Measurements from ENCODE around the gene PARP1. TPM values are rescaled to one million over a fixed set of nuclear protein-coding genes. Genes with fewer than 3 reads are reported as not detected.
A peak's percentile ranks its signal among the peaks of the same experiment; 100 is the strongest.
"Not testable (repeated sequence)": the region's sequence is repeated elsewhere in the genome, so short reads cannot be mapped to it uniquely, and the experiment has no call there.

The PARP1 gene
- total RNA-seq = 75.8 TPM

- DNase-seq (ENCODE audit: low spot score) = peak; percentile 87
Observed at GRCh38 chr1:226407497-226408284, at the start of gene PARP1. Gene PARP1, minus strand, starts transcription at chr1:226408093. Its CDS starts 164 bp downstream, at chr1:226407929.

GRCh38 chr1:226457307-226457712 lies 49.4 kb upstream of the PARP1 start:
- no peak for DNase-seq (ENCODE audit: low spot score)

- DNase-seq (ENCODE audit: low spot score) = no peak
Observed at GRCh38 chr1:226455843-226456242, 48.0 kb upstream of the PARP1 start.

GRCh38 chr1:226454349-226454748 lies 46.5 kb upstream of the PARP1 start:
- DNase-seq (ENCODE audit: low spot score) = no peak

- DNase-seq (ENCODE audit: low spot score) = no peak
Observed at GRCh38 chr1:226453015-226453704, 45.3 kb upstream of the PARP1 start.

- no peak for DNase-seq (ENCODE audit: low spot score)
Observed at GRCh38 chr1:226450688-226451087, 42.8 kb upstream of the PARP1 start.

GRCh38 chr1:226449823-226450222 lies 41.9 kb upstream of the PARP1 start:
- no peak for DNase-seq (ENCODE audit: low spot score)

- no peak for DNase-seq (ENCODE audit: low spot score)
Observed at GRCh38 chr1:226447932-226448665, 40.2 kb upstream of the PARP1 start.

- no peak for DNase-seq (ENCODE audit: low spot score)
Observed at GRCh38 chr1:226446094-226446493, 38.2 kb upstream of the PARP1 start.

GRCh38 chr1:226444901-226445300 lies 37.0 kb upstream of the PARP1 start:
- no peak for DNase-seq (ENCODE audit: low spot score)

- no peak for DNase-seq (ENCODE audit: low spot score)
Observed at GRCh38 chr1:226443439-226443838, 35.5 kb upstream of the PARP1 start.

GRCh38 chr1:226443033-226443432 lies 35.1 kb upstream of the PARP1 start:
- no peak for DNase-seq (ENCODE audit: low spot score)

GRCh38 chr1:226441629-226442028 lies 33.7 kb upstream of the PARP1 start:
- DNase-seq (ENCODE audit: low spot score) = no peak

GRCh38 chr1:226440512-226440911 lies 32.6 kb upstream of the PARP1 start:
- DNase-seq (ENCODE audit: low spot score) = no peak

- no peak for DNase-seq (ENCODE audit: low spot score)
Observed at GRCh38 chr1:226438007-226438406, 30.1 kb upstream of the PARP1 start.

- no peak for DNase-seq (ENCODE audit: low spot score)
Observed at GRCh38 chr1:226436855-226437491, 29.1 kb upstream of the PARP1 start.

- DNase-seq (ENCODE audit: low spot score) = no peak
Observed at GRCh38 chr1:226436472-226436854, 28.6 kb upstream of the PARP1 start.

- no peak for DNase-seq (ENCODE audit: low spot score)
Observed at GRCh38 chr1:226433341-226433720, 25.4 kb upstream of the PARP1 start.

- DNase-seq (ENCODE audit: low spot score) = no peak
Observed at GRCh38 chr1:226432586-226433340, 24.9 kb upstream of the PARP1 start.

GRCh38 chr1:226431898-226432297 lies 24.0 kb upstream of the PARP1 start:
- DNase-seq (ENCODE audit: low spot score) = not testable (repeated sequence)
